C4-2B (cell line): Measurements from ENCODE around the gene SH3BGRL2.

Experiments
- H3K27ac ChIP-seq: fragments of 450-650 bp; 2 replicates; pipeline ENCODE4 v1.5.1; 2017
- CTCF ChIP-seq: fragments of 450-650 bp; conservative IDR thresholded peaks from 2 replicates; pipeline ENCODE4 v1.5.1; 2017; ENCODE audit warnings: mild to moderate bottlenecking
- ZFX ChIP-seq: fragments of 450-650 bp; IDR thresholded peaks from 2 replicates; pipeline ENCODE4 v1.6.1; 2017

The SH3BGRL2 gene

GRCh38 chr6:79600313-79600712 is 30.8 kb upstream of the SH3BGRL2 start:
- no peak for TF ChIP-seq ZFX
- no peak for TF ChIP-seq CTCF
- peak overlapping the region; percentile 58 for H3K27ac ChIP-seq

- TF ChIP-seq ZFX (no peak), CTCF (no peak)
- peak overlapping the region; percentile 58 for H3K27ac ChIP-seq
Measured at GRCh38 chr6:79600812-79601609, 30.1 kb upstream of the SH3BGRL2 start.

GRCh38 chr6:79602859-79603258 is 28.3 kb upstream of the SH3BGRL2 start:
- TF ChIP-seq ZFX (no peak), CTCF (no peak)
- no peak overlapping the region for H3K27ac ChIP-seq

GRCh38 chr6:79604583-79605037 is 26.5 kb upstream of the SH3BGRL2 start:
- no peak overlapping the region for H3K27ac ChIP-seq
- TF ChIP-seq ZFX (no peak), CTCF (no peak)

GRCh38 chr6:79605061-79605460 is 26.1 kb upstream of the SH3BGRL2 start:
- no peak overlapping the region for H3K27ac ChIP-seq
- TF ChIP-seq CTCF, result no peak
- TF ChIP-seq ZFX, result no peak

- no peak for TF ChIP-seq CTCF
- TF ChIP-seq ZFX, result no peak
- no peak overlapping the region for H3K27ac ChIP-seq
Measured at GRCh38 chr6:79605968-79606764, 25.0 kb upstream of the SH3BGRL2 start.

- TF ChIP-seq CTCF (no peak), ZFX (no peak)
Measured at GRCh38 chr6:79607000-79607399, 24.1 kb upstream of the SH3BGRL2 start.

More at GRCh38 chr6:79607000-79607399, 24.1 kb upstream of the SH3BGRL2 start:
- H3K27ac ChIP-seq, result no peak overlapping the region
